Lower lobe of right lung (tissue), 2 donors: ENCODE measurements around the gene CTNNA3. TPM values are rescaled to one million over a fixed set of nuclear protein-coding genes. Genes with fewer than 3 reads are reported as not detected.

Experiments
- ATAC-seq, 2 donors: fragments of 200-7000 bp; cut with Tn5 transposase; one replicate each; pipeline ENCODE4 v1.9.1; 2020 to 2022; ENCODE audit warnings: mild to moderate bottlenecking in 2 of 2, moderate library complexity in 2 of 2
- DNase-seq: peaks from one replicate; pipeline ENCODE4 v3.0.0-alpha.2; 2020
- H3K27ac ChIP-seq: fragments of 200-600 bp; one replicate; pipeline ENCODE4 v1.8.0; 2022
- H3K27me3 ChIP-seq: fragments of 200-600 bp; one replicate; pipeline ENCODE4 v1.8.0; 2022; ENCODE audit warnings: low read depth
- H3K36me3 ChIP-seq: fragments of 200-600 bp; one replicate; pipeline ENCODE4 v1.8.0; 2022; ENCODE audit warnings: mild to moderate bottlenecking
- H3K4me1 ChIP-seq: fragments of 200-600 bp; one replicate; pipeline ENCODE4 v1.8.0; 2022
- H3K4me3 ChIP-seq: fragments of 200-600 bp; one replicate; pipeline ENCODE4 v1.8.0; 2022; ENCODE audit warnings: mild to moderate bottlenecking
- H3K9me3 ChIP-seq: fragments of 200-600 bp; one replicate; pipeline ENCODE4 v1.8.0; 2022
- intact Hi-C: fragments of 100-400 bp; cut with DNase I; formaldehyde crosslinking; loops from one replicate; pipeline ENCODE4 v1.11.0; 2022
- total RNA-seq: library from RNA; stranded (reverse); fragmentation: NEBNext Ultra II Directional; extraction: Animal tissue kit (Norgen Biotek cat#: 25700); gene quantifications from one replicate; pipeline ENCODE4 v1.2.1, GENCODE V29; 2021
- TF ChIP-seq, protein P1 (sequence below): fragments of 200-600 bp; IDR thresholded peaks from one replicate; pipeline ENCODE4 v1.8.0; 2022; ENCODE audit warnings: antibody characterized with exemption, mild to moderate bottlenecking
- donor health status: DM: no; HTN: yes; CAD: no; lungs with severe emphysema.

The CTNNA3 gene
- total RNA-seq, 1 donor from 2014 or later = not detected

DNA sequence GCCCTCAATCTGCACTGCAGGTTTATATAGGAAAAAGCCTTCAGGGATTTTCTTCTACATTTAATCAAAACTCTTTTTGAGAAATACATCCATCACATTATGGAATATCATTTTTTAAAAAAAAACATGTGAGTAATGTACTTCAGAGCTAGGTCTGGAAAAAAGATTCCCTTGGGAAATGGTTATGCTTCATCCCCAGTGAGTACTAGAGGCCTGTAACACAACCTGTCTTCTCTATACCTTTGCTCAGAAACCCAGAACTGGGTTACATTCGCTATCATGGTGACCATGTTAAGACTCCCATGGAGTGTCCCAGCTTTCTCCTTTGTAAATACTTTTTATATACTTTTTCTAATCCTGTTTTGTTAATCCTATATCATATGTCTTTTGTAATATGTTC is 583.2 kb downstream of the CTNNA3 start:
- DNase-seq = no peak
- intact Hi-C loops = no loop called here
- no peaks in the 10 kb centered on the region for H3K27me3 ChIP-seq
- no peaks in the 10 kb centered on the region for H3K36me3 ChIP-seq
- ATAC-seq = no peak
- no peaks in the 10 kb centered on the region for H3K4me1 ChIP-seq
- H3K4me3 ChIP-seq = no peak overlapping the region
- no peaks in the 10 kb centered on the region for H3K9me3 ChIP-seq
- TF ChIP-seq, protein P1, sequence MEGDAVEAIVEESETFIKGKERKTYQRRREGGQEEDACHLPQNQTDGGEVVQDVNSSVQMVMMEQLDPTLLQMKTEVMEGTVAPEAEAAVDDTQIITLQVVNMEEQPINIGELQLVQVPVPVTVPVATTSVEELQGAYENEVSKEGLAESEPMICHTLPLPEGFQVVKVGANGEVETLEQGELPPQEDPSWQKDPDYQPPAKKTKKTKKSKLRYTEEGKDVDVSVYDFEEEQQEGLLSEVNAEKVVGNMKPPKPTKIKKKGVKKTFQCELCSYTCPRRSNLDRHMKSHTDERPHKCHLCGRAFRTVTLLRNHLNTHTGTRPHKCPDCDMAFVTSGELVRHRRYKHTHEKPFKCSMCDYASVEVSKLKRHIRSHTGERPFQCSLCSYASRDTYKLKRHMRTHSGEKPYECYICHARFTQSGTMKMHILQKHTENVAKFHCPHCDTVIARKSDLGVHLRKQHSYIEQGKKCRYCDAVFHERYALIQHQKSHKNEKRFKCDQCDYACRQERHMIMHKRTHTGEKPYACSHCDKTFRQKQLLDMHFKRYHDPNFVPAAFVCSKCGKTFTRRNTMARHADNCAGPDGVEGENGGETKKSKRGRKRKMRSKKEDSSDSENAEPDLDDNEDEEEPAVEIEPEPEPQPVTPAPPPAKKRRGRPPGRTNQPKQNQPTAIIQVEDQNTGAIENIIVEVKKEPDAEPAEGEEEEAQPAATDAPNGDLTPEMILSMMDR = no peak
- H3K27ac ChIP-seq = no peak overlapping the region

DNA sequence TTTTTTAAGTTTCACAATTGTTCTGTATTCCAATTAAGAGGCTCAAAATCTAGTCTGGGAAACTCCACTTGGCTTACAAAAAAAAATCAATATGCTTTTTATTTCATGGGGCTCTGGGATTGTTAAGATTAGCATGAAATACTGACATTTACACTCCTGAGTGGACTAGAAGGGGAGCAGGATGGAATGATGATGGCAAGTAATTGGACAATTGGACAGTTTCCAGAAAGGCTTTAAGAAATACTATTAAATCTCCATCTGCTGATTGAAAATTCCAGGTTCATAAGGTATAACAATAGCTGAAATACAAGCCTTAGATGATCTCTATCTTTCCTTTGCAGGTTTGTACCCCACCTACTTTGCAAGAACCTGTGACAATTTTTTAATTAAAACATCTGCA is 585.7 kb downstream of the CTNNA3 start:
- ATAC-seq (no peak), DNase-seq (no peak)
- no peaks in the 10 kb centered on the region for H3K36me3 ChIP-seq
- no peak overlapping the region for H3K4me3 ChIP-seq
- no peaks in the 10 kb centered on the region for H3K27me3 ChIP-seq
- TF ChIP-seq, protein P1 = no peak
- H3K4me1 ChIP-seq = no peaks in the 10 kb centered on the region
- intact Hi-C loops = no loop called here
- no peak overlapping the region for H3K27ac ChIP-seq
- no peaks in the 10 kb centered on the region for H3K9me3 ChIP-seq

DNA sequence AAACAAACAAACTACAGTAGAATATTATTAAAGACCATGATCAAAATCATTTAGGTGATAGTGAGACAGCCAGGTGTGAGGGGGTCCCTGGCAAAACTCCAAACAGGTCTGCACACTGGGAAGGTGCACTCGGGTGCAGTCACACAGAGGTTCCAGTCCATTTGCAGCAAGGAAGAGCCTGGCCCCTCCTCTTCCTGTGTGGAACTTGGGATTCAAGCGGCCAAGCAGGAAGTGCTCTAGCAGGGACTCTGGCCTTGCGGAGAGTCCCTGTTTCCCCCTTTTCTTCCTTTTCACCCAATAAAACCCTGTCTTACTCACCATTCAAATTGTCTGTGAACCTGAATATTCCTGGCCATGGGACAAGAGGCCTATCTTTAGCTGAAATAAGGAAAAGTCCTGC is 588.3 kb downstream of the CTNNA3 start:
- Histone ChIP-seq H3K9me3 (no peaks in the 10 kb centered on the region), H3K27ac (no peak overlapping the region), H3K27me3 (no peaks in the 10 kb centered on the region), H3K36me3 (no peaks in the 10 kb centered on the region), H3K4me3 (no peak overlapping the region), H3K4me1 (no peaks in the 10 kb centered on the region)
- no peak for DNase-seq
- ATAC-seq = no peak
- intact Hi-C loops = no loop called here
- TF ChIP-seq, protein P1 = no peak

DNA sequence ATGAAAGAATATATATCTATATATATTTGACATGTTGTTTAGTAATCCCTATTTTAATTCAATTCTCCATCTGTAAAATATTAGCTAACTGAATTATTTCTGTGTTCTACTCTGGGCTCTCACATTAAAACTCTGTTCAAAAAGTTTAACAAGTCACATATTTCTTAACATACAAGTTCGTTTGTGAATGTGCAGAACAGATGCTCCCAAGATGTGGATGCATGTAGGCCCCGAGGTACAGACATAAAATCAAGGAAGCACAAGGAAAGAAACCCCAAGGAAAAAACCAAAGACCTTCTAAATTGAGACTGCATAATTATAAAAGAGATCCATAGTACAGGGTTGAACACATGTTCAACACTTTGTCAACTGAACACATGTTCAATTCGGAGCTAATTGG is 595.0 kb downstream of the CTNNA3 start:
- TF ChIP-seq, protein P1 = no peak
- DNase-seq (no peak), ATAC-seq (no peak)
- no peaks in the 10 kb centered on the region for H3K9me3 ChIP-seq
- no peak overlapping the region for H3K4me3 ChIP-seq
- no peak overlapping the region for H3K27ac ChIP-seq
- no peaks in the 10 kb centered on the region for H3K4me1 ChIP-seq
- H3K36me3 ChIP-seq = no peaks in the 10 kb centered on the region
- intact Hi-C loops = no loop called here
- no peaks in the 10 kb centered on the region for H3K27me3 ChIP-seq

DNA sequence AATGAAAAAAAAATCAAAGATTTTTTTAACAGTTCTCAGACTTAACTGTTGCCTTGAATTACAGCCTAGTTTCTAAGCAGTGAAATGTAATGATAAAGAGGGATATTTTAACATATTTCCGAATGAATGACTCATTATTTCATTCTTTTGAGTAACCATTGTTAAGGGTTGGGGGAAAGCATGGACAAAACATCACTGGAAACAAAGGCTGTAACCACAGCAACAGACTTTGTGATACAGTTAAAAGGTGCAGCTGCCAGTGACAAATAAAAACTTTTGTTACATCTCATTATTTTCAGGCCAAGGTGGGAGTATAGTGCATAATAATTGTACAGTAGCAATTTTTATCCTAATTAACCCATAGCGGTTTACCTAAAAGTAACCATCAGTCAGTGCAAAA is 597.5 kb downstream of the CTNNA3 start:
- no peaks in the 10 kb centered on the region for H3K27me3 ChIP-seq
- no peak for DNase-seq
- intact Hi-C loops = no loop called here
- no peak overlapping the region for H3K27ac ChIP-seq
- H3K4me1 ChIP-seq = no peaks in the 10 kb centered on the region
- TF ChIP-seq, protein P1 = no peak
- H3K36me3 ChIP-seq = no peaks in the 10 kb centered on the region
- H3K4me3 ChIP-seq = no peak overlapping the region
- H3K9me3 ChIP-seq = no peaks in the 10 kb centered on the region
- ATAC-seq = no peak

DNA sequence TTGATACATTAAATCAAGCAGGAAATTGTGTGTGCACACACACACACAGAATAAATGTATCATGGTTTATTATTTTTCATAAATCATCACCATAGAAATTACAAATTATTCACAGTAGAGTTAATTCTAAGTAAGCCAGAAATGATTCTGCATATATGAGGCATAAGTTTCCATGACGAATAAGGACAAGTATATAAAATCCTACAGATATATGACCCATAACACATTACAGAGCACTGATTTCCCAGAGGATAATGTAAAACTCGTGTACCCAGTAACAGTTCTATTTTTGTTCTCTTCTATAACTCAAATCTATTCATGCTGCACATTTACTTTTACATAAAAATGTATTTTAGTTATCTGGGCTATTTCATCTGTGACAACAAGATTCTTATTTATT is 600.5 kb downstream of the CTNNA3 start:
- DNase-seq (no peak), ATAC-seq (no peak)
- Histone ChIP-seq H3K4me1 (no peaks in the 10 kb centered on the region), H3K4me3 (no peak overlapping the region), H3K9me3 (no peaks in the 10 kb centered on the region), H3K27me3 (no peaks in the 10 kb centered on the region), H3K36me3 (no peaks in the 10 kb centered on the region), H3K27ac (no peak overlapping the region)
- intact Hi-C loops = no loop called here
- TF ChIP-seq, protein P1 = no peak
